ENCODE measurements around the gene E2F1. TPM values are rescaled to one million over a fixed set of nuclear protein-coding genes. Genes with fewer than 3 reads are reported as not detected.
"Not testable (repeated sequence)": the region's sequence is repeated elsewhere in the genome, so short reads cannot be mapped to it uniquely, and the experiment has no call there.

Gene E2F1
- total RNA-seq, 2 experiments from 2014 or later: 128 to 148 TPM

GRCh38 chr20:33698966-33699365, 12.8 kb upstream of the E2F1 start:
- H3K27ac ChIP-seq (ENCODE audit: low read depth, low read length, poor library complexity, severe bottlenecking); DNase-seq (ENCODE audit: low spot score); H4K20me1 ChIP-seq (ENCODE audit: insufficient read depth, low read length); H3K36me3 ChIP-seq (ENCODE audit: insufficient read depth, low read length); H3K79me2 ChIP-seq (ENCODE audit: insufficient read depth, low read depth, low read length); H3K4me3 ChIP-seq (ENCODE audit: low read depth, low read length, poor library complexity, severe bottlenecking); H3K9me2 ChIP-seq (ENCODE audit: insufficient read depth, low read length); intact Hi-C loops (cut with micrococcal nuclease; ENCODE audit: unreplicated experiment); POLR2A ChIA-PET; H3K4me2 ChIP-seq (ENCODE audit: low read length); H2AFZ ChIP-seq (ENCODE audit: low read length); H3K4me1 ChIP-seq (ENCODE audit: insufficient read depth, low read length, poor library complexity, severe bottlenecking); BruUV-seq (replicated peaks); CTCF ChIA-PET (ENCODE audit: unreplicated experiment); H3K9me3 ChIP-seq (ENCODE audit: low read length): not testable (repeated sequence)

GRCh38 chr20:33697129-33697528, 10.9 kb upstream of the E2F1 start:
- Histone ChIP-seq H2AFZ (ENCODE audit: low read length) (no peak overlapping the region), H3K4me1 (ENCODE audit: insufficient read depth, low read length, poor library complexity, severe bottlenecking) (peaks cover 10% of the 10 kb centered on the region), H4K20me1 (ENCODE audit: insufficient read depth, low read length) (no peaks in the 10 kb centered on the region), H3K4me3 (ENCODE audit: low read depth, low read length, poor library complexity, severe bottlenecking) (no peak overlapping the region), H3K79me2 (ENCODE audit: insufficient read depth, low read depth, low read length) (no peaks in the 10 kb centered on the region), H3K9me2 (ENCODE audit: insufficient read depth, low read length) (no peaks in the 10 kb centered on the region), H3K36me3 (ENCODE audit: insufficient read depth, low read length) (no peaks in the 10 kb centered on the region), H3K4me2 (ENCODE audit: low read length) (no peak overlapping the region), H3K9me3 (ENCODE audit: low read length) (no peaks in the 10 kb centered on the region), H3K27ac (ENCODE audit: low read depth, low read length, poor library complexity, severe bottlenecking) (no peak overlapping the region)
- intact Hi-C loops (cut with micrococcal nuclease; ENCODE audit: unreplicated experiment): no loop called here
- no TSS peak for BruUV-seq (replicated peaks)
- TF ChIP-seq CTCF (conservative IDR thresholded peaks at IDR 0.05; ENCODE audit: low read length) (no peak), EZH2phosphoT487 (IDR thresholded peaks at IDR 0.05; ENCODE audit: borderline replicate concordance, low read depth, low read length) (no peak)
- POLR2A ChIA-PET: no interaction called here
- CTCF ChIA-PET (ENCODE audit: unreplicated experiment): no interaction called here
- DNase-seq (ENCODE audit: low spot score): no peak

GRCh38 chr20:33696448-33696847, 10.3 kb upstream of the E2F1 start:
- TF ChIP-seq EZH2phosphoT487 (IDR thresholded peaks at IDR 0.05; ENCODE audit: borderline replicate concordance, low read depth, low read length): no peak
- no peak overlapping the region for H3K4me2 ChIP-seq (ENCODE audit: low read length)
- peaks cover 10% of the 10 kb centered on the region for H3K4me1 ChIP-seq (ENCODE audit: insufficient read depth, low read length, poor library complexity, severe bottlenecking)
- H3K9me3 ChIP-seq (ENCODE audit: low read length): no peaks in the 10 kb centered on the region
- no peak for DNase-seq (ENCODE audit: low spot score)
- no peaks in the 10 kb centered on the region for H4K20me1 ChIP-seq (ENCODE audit: insufficient read depth, low read length)
- CTCF ChIA-PET (ENCODE audit: unreplicated experiment): no interaction called here
- no TSS peak for BruUV-seq (replicated peaks)
- no peak overlapping the region for H2AFZ ChIP-seq (ENCODE audit: low read length)
- intact Hi-C loops (cut with micrococcal nuclease; ENCODE audit: unreplicated experiment): no loop called here
- POLR2A ChIA-PET: no interaction called here
- no peaks in the 10 kb centered on the region for H3K79me2 ChIP-seq (ENCODE audit: insufficient read depth, low read depth, low read length)
- H3K27ac ChIP-seq (ENCODE audit: low read depth, low read length, poor library complexity, severe bottlenecking): no peak overlapping the region
- no peaks in the 10 kb centered on the region for H3K9me2 ChIP-seq (ENCODE audit: insufficient read depth, low read length)
- H3K36me3 ChIP-seq (ENCODE audit: insufficient read depth, low read length): no peaks in the 10 kb centered on the region
- no peak overlapping the region for H3K4me3 ChIP-seq (ENCODE audit: low read depth, low read length, poor library complexity, severe bottlenecking)

GRCh38 chr20:33694639-33695012, 8.4 kb upstream of the E2F1 start:
- no peak for DNase-seq (ENCODE audit: low spot score)
- H3K79me2 ChIP-seq (ENCODE audit: insufficient read depth, low read depth, low read length): no peaks in the 10 kb centered on the region
- no peak overlapping the region for H3K4me3 ChIP-seq (ENCODE audit: low read depth, low read length, poor library complexity, severe bottlenecking)
- intact Hi-C loops (cut with micrococcal nuclease; ENCODE audit: unreplicated experiment): no loop called here
- ChIA-PET CTCF (ENCODE audit: unreplicated experiment) (no interaction called here), POLR2A (no interaction called here)
- H3K4me2 ChIP-seq (ENCODE audit: low read length): no peak overlapping the region
- H3K36me3 ChIP-seq (ENCODE audit: insufficient read depth, low read length): no peaks in the 10 kb centered on the region
- H3K4me1 ChIP-seq (ENCODE audit: insufficient read depth, low read length, poor library complexity, severe bottlenecking): peaks cover 19% of the 10 kb centered on the region
- H3K9me3 ChIP-seq (ENCODE audit: low read length): no peaks in the 10 kb centered on the region
- no peak overlapping the region for H3K27ac ChIP-seq (ENCODE audit: low read depth, low read length, poor library complexity, severe bottlenecking)
- no peak overlapping the region for H2AFZ ChIP-seq (ENCODE audit: low read length)
- BruUV-seq (replicated peaks): no TSS peak
- no peaks in the 10 kb centered on the region for H3K9me2 ChIP-seq (ENCODE audit: insufficient read depth, low read length)
- H4K20me1 ChIP-seq (ENCODE audit: insufficient read depth, low read length): no peaks in the 10 kb centered on the region
- no peak for TF ChIP-seq EZH2phosphoT487 (IDR thresholded peaks at IDR 0.05; ENCODE audit: borderline replicate concordance, low read depth, low read length)
- no peak for TF ChIP-seq CTCF (conservative IDR thresholded peaks at IDR 0.05; ENCODE audit: low read length)

All from OCI-LY7 (cell line).